Stimulated activated CD8-positive, alpha-beta memory T cell treated with anti-CD3 and anti-CD28 coated beads, Interleukin-2, amount 100 ng/mL, for 48 hours (primary cell): ENCODE data around the gene CRYGS.
"Not testable (repeated sequence)": the region's sequence is repeated elsewhere in the genome, so short reads cannot be mapped to it uniquely, and the experiment has no call there.

Experiments used
- DNase-seq, 2 donors: peaks; one replicate each; pipeline ENCODE4 v3.0.0-alpha.2; 2020; ENCODE audit warnings: low read depth in 2 of 2

CRYGS gene

GRCh38 chr3:186519021-186519658 lies 25.0 kb downstream of the CRYGS start:
- DNase-seq, result peak in 1 of 2 donors; percentile 18

GRCh38 chr3:186517218-186517617 lies 27.0 kb downstream of the CRYGS start:
- no peak for DNase-seq

GRCh38 chr3:186516646-186517045 lies 27.5 kb downstream of the CRYGS start:
- DNase-seq, result no peak

GRCh38 chr3:186515125-186515524 lies 29.1 kb downstream of the CRYGS start:
- DNase-seq, result no peak

- no peak for DNase-seq
These were observed 29.7 kb downstream of the CRYGS start for GRCh38 chr3:186514296-186515002.

GRCh38 chr3:186513386-186513785 lies 30.8 kb downstream of the CRYGS start:
- no peak for DNase-seq

- no peak for DNase-seq
These were observed 31.4 kb downstream of the CRYGS start for GRCh38 chr3:186512570-186513302.

GRCh38 chr3:186511702-186512101 lies 32.5 kb downstream of the CRYGS start:
- DNase-seq, result no peak

- no peak for DNase-seq
These were observed 32.9 kb downstream of the CRYGS start for GRCh38 chr3:186511245-186511644.

- DNase-seq, result no peak
These were observed 33.7 kb downstream of the CRYGS start for GRCh38 chr3:186510374-186511079.

- no peak for DNase-seq
These were observed 34.8 kb downstream of the CRYGS start for GRCh38 chr3:186509423-186509822.

GRCh38 chr3:186506857-186507256 lies 37.3 kb downstream of the CRYGS start:
- no peak for DNase-seq

GRCh38 chr3:186506191-186506739 lies 37.9 kb downstream of the CRYGS start:
- no peak for DNase-seq

GRCh38 chr3:186502966-186503712 lies 41.0 kb downstream of the CRYGS start:
- no peak for DNase-seq

GRCh38 chr3:186502138-186502948 lies 41.8 kb downstream of the CRYGS start:
- DNase-seq, result no peak

- DNase-seq, result not testable (repeated sequence)
These were observed 44.2 kb downstream of the CRYGS start for GRCh38 chr3:186499949-186500348.

- not testable (repeated sequence) for DNase-seq
These were observed 46.2 kb downstream of the CRYGS start for GRCh38 chr3:186498022-186498421.

GRCh38 chr3:186497608-186498007 lies 46.6 kb downstream of the CRYGS start:
- DNase-seq, result no peak

GRCh38 chr3:186496635-186497034 lies 47.5 kb downstream of the CRYGS start:
- DNase-seq, result no peak

GRCh38 chr3:186496016-186496415 lies 48.2 kb downstream of the CRYGS start:
- DNase-seq, result no peak
